Endothelial cell of umbilical vein (primary cell): ENCODE results near the gene DBX1. TPM values are rescaled to one million over a fixed set of nuclear protein-coding genes. Genes with fewer than 3 reads are reported as not detected.

ENCODE experiments used
- BruUV-seq: library from RNA; stranded (reverse); fragments of 400-500 nt; replicated peaks from 2 replicates; lab custom pipeline; 2021; lab: Mats Ljungman, UMichigan
- CTCF ChIA-PET: fragments of 300-600, 350-600 bp; sonication (Branson Sonifier 250); formaldehyde crosslinking; loops from one replicate; lab custom pipeline; 2021; ENCODE audit warnings: antibody characterized with exemption, inconsistent platforms; lab: Charles Lee
- POLR2A ChIA-PET: fragments of 300-600, 350-600 bp; sonication (Branson Sonifier 250); formaldehyde crosslinking; loops from one replicate; lab custom pipeline; 2021; ENCODE audit warnings: antibody characterized with exemption, inconsistent platforms; lab: Charles Lee
- DNase-seq: peaks from one replicate; pipeline ENCODE4 v3.0.0-alpha.2; 2011; ENCODE audit warnings: low read depth, low spot score
- FAIRE-seq: peaks from 2 replicates; lab custom pipeline; 2011; peaks lifted over from hg19 to GRCh38; lab: Jason Lieb, UNC
- H2AFZ ChIP-seq: 2 replicates; pipeline ENCODE4 v1.6.0; 2012; ENCODE audit warnings: low read depth, low read length, control low read depth, inconsistent platforms
- H3K27ac ChIP-seq: 2 replicates; pipeline ENCODE4 v1.5.1; 2011; ENCODE audit warnings: low read depth, mild to moderate bottlenecking, control low read depth, low read length, moderate library complexity; ENCODE audit not compliant: insufficient read depth
- H3K27me3 ChIP-seq, 2 experiments: 2 replicates each; pipeline versions ENCODE4 v1.6.0 to v1.6.1; 2011; ENCODE audit warnings: low read length in 2 of 2, mixed read lengths in 1 of 2; ENCODE audit not compliant: control insufficient read depth in 2 of 2, insufficient read depth in 2 of 2
- H3K36me3 ChIP-seq, 2 experiments: 2 replicates in 1 of 2; 3 replicates in 1 of 2; pipeline ENCODE4 v1.5.1; 2011; ENCODE audit warnings: low read length in 2 of 2, mild to moderate bottlenecking in 1 of 2, moderate library complexity in 1 of 2; ENCODE audit not compliant: control insufficient read depth in 2 of 2, insufficient read depth in 2 of 2; ENCODE audit errors: extremely low read depth in 1 of 2
- H3K4me1 ChIP-seq: 3 replicates; pipeline ENCODE4 v1.5.1; 2011; ENCODE audit warnings: mild to moderate bottlenecking, low read length; ENCODE audit not compliant: control insufficient read depth, insufficient read depth; ENCODE audit errors: extremely low read depth
- H3K4me2 ChIP-seq: 2 replicates; pipeline ENCODE4 v1.6.1; 2011; ENCODE audit warnings: low read length, control low read depth, mixed read lengths; ENCODE audit not compliant: insufficient read depth
- H3K4me3 ChIP-seq, 3 experiments: fragments of 200-600 bp in 1 of 3; sonication (generic), shearing (Covaris generic) in 1 of 3; replicated peaks in 1 of 3; 2 replicates each; pipeline ENCODE4 v1.5.1; 2011 to 2016; ENCODE audit warnings: control low read depth in 3 of 3, low read length in 3 of 3, mild to moderate bottlenecking in 2 of 3, inconsistent platforms in 1 of 3, low read depth in 1 of 3, moderate library complexity in 1 of 3; ENCODE audit not compliant: insufficient read depth in 1 of 3
- H3K79me2 ChIP-seq: 2 replicates; pipeline ENCODE4 v1.6.0; 2012; ENCODE audit warnings: low read length, inconsistent platforms; ENCODE audit not compliant: control insufficient read depth, insufficient read depth
- H3K9ac ChIP-seq: replicated peaks from 2 replicates; pipeline ENCODE3; 2011; ENCODE audit warnings: low read length, control low read depth; ENCODE audit not compliant: insufficient read depth; ENCODE audit errors: extremely low read depth
- H3K9me1 ChIP-seq: replicated peaks from 3 replicates; pipeline ENCODE4 v1.6.0; 2011; ENCODE audit warnings: mild to moderate bottlenecking, low read length; ENCODE audit not compliant: control insufficient read depth, insufficient read depth; ENCODE audit errors: extremely low read depth
- H3K9me3 ChIP-seq: replicated peaks from 2 replicates; pipeline ENCODE4 v1.5.1; 2012; ENCODE audit warnings: low read length, inconsistent platforms; ENCODE audit not compliant: control insufficient read depth, insufficient read depth
- H4K20me1 ChIP-seq: replicated peaks from 2 replicates; pipeline ENCODE3; 2011; ENCODE audit warnings: mild to moderate bottlenecking, low read length; ENCODE audit not compliant: control insufficient read depth, insufficient read depth; ENCODE audit errors: extremely low read depth
- CTCF ChIP-seq, 2 donors: IDR thresholded peaks; 1 replicate in 1 of 2; 2 replicates in 1 of 2; pipeline ENCODE4 v1.5.1; 2011; ENCODE audit warnings: low read length in 2 of 2, mild to moderate bottlenecking in 2 of 2, moderate library complexity in 2 of 2, control low read depth in 1 of 2, inconsistent platforms in 1 of 2, low read depth in 1 of 2; ENCODE audit not compliant: insufficient read depth in 1 of 2; ENCODE audit errors: extremely low read depth in 1 of 2
- EZH2 ChIP-seq: IDR thresholded peaks from 2 replicates; pipeline ENCODE4 v1.6.1; 2012; ENCODE audit warnings: borderline replicate concordance, low read depth, mild to moderate bottlenecking, moderate library complexity, low read length, inconsistent platforms; ENCODE audit not compliant: severe bottlenecking
- FOS ChIP-seq: IDR thresholded peaks from 2 replicates; pipeline ENCODE4 v1.6.1; 2011; ENCODE audit warnings: mild to moderate bottlenecking, low read length, moderate library complexity, borderline replicate concordance; ENCODE audit not compliant: insufficient read depth
- GATA2 ChIP-seq: IDR thresholded peaks from 2 replicates; pipeline ENCODE4 v1.7.0; 2011; ENCODE audit warnings: low read depth, mild to moderate bottlenecking, moderate library complexity, mixed read lengths, low read length; ENCODE audit not compliant: insufficient read length, insufficient read depth
- JUN ChIP-seq: IDR thresholded peaks from 2 replicates; pipeline ENCODE4 v1.6.1; 2011; ENCODE audit warnings: borderline replicate concordance, low read depth; ENCODE audit not compliant: insufficient read length, insufficient read depth
- MAX ChIP-seq: IDR thresholded peaks from 2 replicates; pipeline ENCODE4 v1.6.1; 2011; ENCODE audit not compliant: insufficient read depth, insufficient read length
- MYC ChIP-seq: IDR thresholded peaks from one replicate; pipeline ENCODE4 v1.6.1; 2011; ENCODE audit warnings: mild to moderate bottlenecking, low read depth, low read length
- POLR2A ChIP-seq: IDR thresholded peaks from 2 replicates; pipeline ENCODE4 v1.6.1; 2012; ENCODE audit warnings: low read depth, mild to moderate bottlenecking, control low read depth, low read length
- POLR2AphosphoS5 ChIP-seq: IDR thresholded peaks from 2 replicates; pipeline ENCODE4 v1.6.1; 2012; ENCODE audit warnings: low read depth, mild to moderate bottlenecking, control low read depth, low read length, moderate library complexity; ENCODE audit not compliant: insufficient read depth
- dilution Hi-C: fragments of 300-500 bp; cut with MboI; formaldehyde crosslinking; loops from one replicate; pipeline ENCODE4 v1.15.0; 2019; ENCODE audit warnings: low sequenced_read_pairs; ENCODE audit not compliant: extremely low pct_ligation_motif_present
- intact Hi-C: fragments of 100-400 bp; cut with micrococcal nuclease; formaldehyde crosslinking; loops from one replicate; pipeline ENCODE4 v1.10.0; 2022
- polyA plus RNA-seq, 4 experiments: library from polyadenylated mRNA; depleted of rRNA in 3 of 4; stranded (reverse) in 3 of 4; unstranded in 1 of 4; fragments of >200 nt; gene quantifications; 2 replicates each; pipeline versions ENCODE4 v1.2.1 to v1.2.3, GENCODE V29; 2011 to 2012; ENCODE audit warnings: missing spikeins in 1 of 4
- total RNA-seq: library from RNA; stranded (reverse); gene quantifications from 2 replicates; pipeline ENCODE4 v1.2.3, GENCODE V29; 2021

DBX1 gene
- total and polyA plus RNA-seq, 2 donors (not counting 3 experiments of a cell fraction or from before 2014, with no cell fraction given): not detected

GRCh38 chr11:20162824-20163782, 2.8 kb upstream of the DBX1 start:
- H3K36me3 ChIP-seq: no peaks in the 10 kb centered on the region
- TF ChIP-seq EZH2 (peak; percentile 96), MAX (no peak)

GRCh38 chr11:20161923-20162744, 1.9 kb upstream of the DBX1 start:
- no peak overlapping the region for H3K4me2 ChIP-seq
- no peaks in the 10 kb centered on the region for H3K79me2 ChIP-seq
- H3K4me1 ChIP-seq: peaks cover 8% of the 10 kb centered on the region
- no TSS peak for BruUV-seq
- TF ChIP-seq MAX (no peak), EZH2 (no peak), POLR2A (no peak), POLR2AphosphoS5 (no peak), GATA2 (no peak), MYC (no peak), JUN (no peak), FOS (no peak), CTCF (IDR thresholded peaks at IDR 0.05; ENCODE audit: extremely low read depth in 1 of 2, insufficient read depth in 1 of 2, low read depth in 1 of 2, low read length in 2 of 2) (no peak)
- no peak overlapping the region for H2AFZ ChIP-seq
- POLR2A ChIA-PET: no interaction called here
- H3K27me3 ChIP-seq: peaks cover 76 to 94% of the 10 kb centered on the region in 2 experiments
- FAIRE-seq (no peak), DNase-seq (no peak)
- CTCF ChIA-PET: no interaction called here
- intact Hi-C loops: loop anchor here (10.0 kb wide), 1 partner anchor 443 kb away; no protein-coding TSS in a partner anchor
- no peak overlapping the region for H3K4me3 ChIP-seq
- no peaks in the 10 kb centered on the region for H3K9me1 ChIP-seq
- no peaks in the 10 kb centered on the region for H4K20me1 ChIP-seq
- no peak overlapping the region for H3K27ac ChIP-seq
- H3K36me3 ChIP-seq: no peaks in the 10 kb centered on the region
- H3K9ac ChIP-seq: no peak overlapping the region
- H3K9me3 ChIP-seq: no peaks in the 10 kb centered on the region
- dilution Hi-C loops: no loop called here

More at GRCh38 chr11:20162824-20163782, 2.8 kb upstream of the DBX1 start:
- intact Hi-C loops: loop anchor here (10.0 kb wide), 1 partner anchor 442 kb away; no protein-coding TSS in a partner anchor
- FAIRE-seq: no peak
- H3K9me3 ChIP-seq: no peaks in the 10 kb centered on the region
- H4K20me1 ChIP-seq: no peaks in the 10 kb centered on the region
- dilution Hi-C loops: no loop called here
- ChIA-PET POLR2A (no interaction called here), CTCF (interaction anchor here (0.7 kb wide), 1 partner anchor 35 kb away, joined by 5 read pairs; no protein-coding TSS in a partner anchor)
- no peaks in the 10 kb centered on the region for H3K9me1 ChIP-seq
- no peak overlapping the region for H3K4me3 ChIP-seq
- H3K4me2 ChIP-seq: peak overlapping the region; percentile 46
- no peaks in the 10 kb centered on the region for H3K79me2 ChIP-seq
- no peak overlapping the region for H3K9ac ChIP-seq
- peaks cover 67 to 93% of the 10 kb centered on the region in 2 experiments for H3K27me3 ChIP-seq
- H3K27ac ChIP-seq: no peak overlapping the region
- DNase-seq: peak; percentile 27
- no TSS peak for BruUV-seq
- peaks cover 8% of the 10 kb centered on the region for H3K4me1 ChIP-seq
- H2AFZ ChIP-seq: peak overlapping the region; percentile 12
